PFSK-1 (cell line): ENCODE results near the gene KCNG2.

Source experiments
- FOXP2 ChIP-seq: optimal IDR thresholded peaks from 2 replicates; pipeline ENCODE3; 2011; ENCODE audit warnings: borderline replicate concordance, control low read depth, inconsistent platforms; ENCODE audit not compliant: insufficient read depth; ENCODE audit errors: extremely low read length, extremely low read depth
- POLR2AphosphoS5 ChIP-seq: IDR thresholded peaks from 2 replicates; pipeline ENCODE4 v1.6.1; 2012; ENCODE audit warnings: low read depth, mild to moderate bottlenecking, control low read depth, low read length, moderate library complexity
- REST ChIP-seq, 2 experiments: IDR thresholded peaks; 2 replicates each; pipeline versions ENCODE4 v1.6.1 to v1.8.0; 2011 to 2012; ENCODE audit warnings: low read depth in 2 of 2, low read length in 2 of 2, control low read depth in 1 of 2, inconsistent platforms in 1 of 2, mild to moderate bottlenecking in 1 of 2, moderate library complexity in 1 of 2; ENCODE audit not compliant: insufficient read depth in 1 of 2
- SIN3A ChIP-seq: IDR thresholded peaks from 2 replicates; pipeline ENCODE4 v1.6.1; 2012; ENCODE audit warnings: mild to moderate bottlenecking, low read length, moderate library complexity, borderline replicate concordance; ENCODE audit not compliant: insufficient read depth
- TAF1 ChIP-seq: IDR thresholded peaks from 2 replicates; pipeline ENCODE4 v1.6.1; 2012; ENCODE audit warnings: low read length, control low read depth, borderline replicate concordance; ENCODE audit not compliant: insufficient read depth

KCNG2 gene

GRCh38 chr18:79779021-79779699 lies 18.6 kb upstream of the KCNG2 start:
- TF ChIP-seq REST (IDR thresholded peaks at IDR 0.05; ENCODE audit: insufficient read depth in 1 of 2, low read depth in 2 of 2, low read length in 2 of 2) = no peak
- no peak for TF ChIP-seq FOXP2
- no peak for TF ChIP-seq TAF1
- TF ChIP-seq SIN3A = no peak
- TF ChIP-seq POLR2AphosphoS5 = no peak

- TF ChIP-seq POLR2AphosphoS5 (no peak), SIN3A (no peak), TAF1 (no peak)
Measured at GRCh38 chr18:79779700-79780190, 18.0 kb upstream of the KCNG2 start.

- TF ChIP-seq TAF1 (no peak), REST (IDR thresholded peaks at IDR 0.05; ENCODE audit: insufficient read depth in 1 of 2, low read depth in 2 of 2, low read length in 2 of 2) (no peak), SIN3A (no peak), POLR2AphosphoS5 (no peak), FOXP2 (no peak)
Measured at GRCh38 chr18:79780547-79780946, 17.2 kb upstream of the KCNG2 start.

GRCh38 chr18:79781331-79781941 lies 16.3 kb upstream of the KCNG2 start:
- TF ChIP-seq SIN3A = no peak
- no peak for TF ChIP-seq FOXP2
- no peak for TF ChIP-seq POLR2AphosphoS5
- no peak for TF ChIP-seq TAF1
- no peak for TF ChIP-seq REST (IDR thresholded peaks at IDR 0.05; ENCODE audit: insufficient read depth in 1 of 2, low read depth in 2 of 2, low read length in 2 of 2)

- TF ChIP-seq REST (IDR thresholded peaks at IDR 0.05; ENCODE audit: insufficient read depth in 1 of 2, low read depth in 2 of 2, low read length in 2 of 2) = no peak
- TF ChIP-seq SIN3A = no peak
- no peak for TF ChIP-seq FOXP2
- TF ChIP-seq POLR2AphosphoS5 = no peak
- TF ChIP-seq TAF1 = no peak
Measured at GRCh38 chr18:79782566-79783308, 15.0 kb upstream of the KCNG2 start.
